ENCODE results near the gene CCDC196.

DNA sequence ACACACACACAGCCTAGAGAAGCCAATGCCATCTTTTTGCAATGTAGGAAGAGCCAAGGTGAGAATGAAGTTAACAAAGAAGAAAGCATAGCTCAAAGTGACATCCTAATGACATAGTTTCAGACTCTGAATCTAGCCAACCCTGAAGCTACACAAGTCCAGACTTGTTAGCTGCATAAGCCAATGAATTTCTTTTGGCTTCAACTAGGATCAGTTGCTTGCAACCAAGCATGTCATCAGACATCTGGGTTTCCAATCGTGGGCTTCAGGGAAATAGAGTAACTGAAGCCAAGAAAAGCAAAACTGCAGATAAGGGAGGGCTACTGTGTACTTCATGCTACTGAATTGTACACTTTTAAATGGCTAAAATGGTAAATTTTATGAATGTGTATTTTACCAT is 17.4 kb downstream of the CCDC196 start:
- TF ChIP-seq CTCF (conservative IDR thresholded peaks at IDR 0.05 in 1 of 2, IDR thresholded peaks at IDR 0.05 in 1 of 2; ENCODE audit: extremely low read depth in 1 of 2, insufficient read depth in 1 of 2, low read depth in 1 of 2, low read length in 2 of 2) = no peak
- TF ChIP-seq EZH2 (IDR thresholded peaks at IDR 0.05; ENCODE audit: borderline replicate concordance, low read length) = no peak

Data from mammary epithelial cell (primary cell).